ENCODE measurements around the gene DNAH7.

Gene DNAH7

DNA sequence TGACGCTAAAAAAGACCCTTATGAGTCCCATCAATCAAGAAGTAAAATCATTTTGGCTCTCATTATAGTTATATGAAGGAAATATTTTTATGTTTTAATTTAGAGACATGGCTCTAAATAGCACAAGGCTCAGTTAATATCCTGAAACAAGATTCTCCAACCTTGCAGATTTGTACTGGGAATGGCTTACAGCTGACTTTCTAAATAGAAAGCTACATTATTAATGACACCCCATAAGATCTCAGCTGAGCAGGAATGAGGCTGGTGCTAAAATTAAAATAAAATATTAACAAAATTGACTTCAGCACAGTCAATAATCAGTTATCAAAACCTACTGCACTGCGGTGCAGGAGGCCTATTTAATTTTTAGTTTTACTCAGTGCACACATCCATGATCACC is 274.8 kb downstream of the DNAH7 start:
- DNase-seq = no peak

DNA sequence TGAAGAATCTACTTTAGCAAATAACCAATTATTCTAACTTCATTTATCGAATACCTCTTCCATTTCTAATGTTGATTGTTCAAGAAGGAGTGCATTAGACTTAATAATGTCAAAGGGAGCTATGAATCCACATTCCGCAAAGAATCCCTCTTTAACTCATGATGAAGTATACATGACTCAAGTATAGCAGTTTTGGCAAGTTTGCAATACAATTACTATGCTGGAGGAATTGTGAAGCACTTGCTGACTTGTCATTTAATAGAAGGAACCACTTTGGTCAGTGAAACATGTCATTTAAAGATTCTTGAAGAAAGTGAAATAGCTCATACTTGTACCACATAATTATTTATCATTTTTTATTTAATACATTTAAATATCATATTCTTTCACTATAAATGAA is 286.5 kb downstream of the DNAH7 start:
- no peak for DNase-seq

DNA sequence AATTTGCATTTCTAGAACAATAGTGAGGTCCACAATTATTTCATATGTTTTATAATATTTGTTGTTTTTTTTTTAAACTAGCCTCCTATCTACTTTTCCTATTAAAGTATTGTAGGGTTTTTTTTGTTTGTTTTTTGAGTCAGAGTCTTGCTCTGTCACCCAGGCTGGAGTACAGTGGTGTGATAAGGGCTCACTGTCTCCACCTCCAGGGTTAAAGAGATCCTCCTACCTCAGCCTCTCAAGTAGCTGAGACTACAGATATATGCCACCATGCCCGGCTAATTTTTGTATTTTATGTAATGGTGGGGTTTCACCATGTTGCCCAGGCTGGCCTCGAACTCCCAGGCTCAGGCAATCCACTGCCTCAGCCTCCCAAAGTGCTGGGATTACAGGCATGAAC is 289.1 kb downstream of the DNAH7 start:
- DNase-seq = no peak

DNA sequence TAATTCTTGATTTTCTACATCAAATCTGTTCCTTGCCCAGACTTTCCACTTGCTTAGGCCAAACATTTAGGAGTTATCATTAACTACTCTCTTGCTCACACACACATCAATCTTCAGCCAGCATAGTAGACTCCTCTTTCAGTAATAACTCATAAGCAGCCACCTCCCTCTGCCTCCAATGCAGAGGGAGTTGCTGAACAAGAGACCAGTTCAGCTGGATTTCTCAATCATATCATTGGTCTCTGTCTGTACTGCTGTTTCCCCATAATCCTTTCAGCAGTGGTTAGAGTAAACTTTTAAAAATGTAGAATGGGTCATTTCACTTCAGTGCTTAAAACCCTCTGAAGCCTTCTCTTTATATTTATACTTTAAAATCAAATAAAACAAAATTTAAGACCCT is 298.7 kb downstream of the DNAH7 start:
- no peak for DNase-seq

DNA sequence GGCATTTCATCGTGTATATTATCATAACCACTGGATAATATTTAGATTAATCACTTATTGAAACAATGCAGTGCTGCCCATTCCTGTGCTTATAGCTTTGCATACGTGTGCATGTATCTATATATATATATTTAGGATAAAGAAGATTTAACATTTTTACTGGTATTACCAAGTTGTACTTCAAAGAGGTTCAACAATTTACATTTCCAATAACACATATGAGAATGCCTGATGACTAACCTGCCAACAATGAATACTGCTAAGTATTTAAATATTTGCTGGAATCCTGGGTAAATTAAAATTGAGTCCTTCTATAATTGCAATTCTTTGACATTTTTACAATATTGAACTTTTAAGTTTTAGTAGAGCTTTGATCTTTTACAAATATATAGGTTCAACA is 300.2 kb downstream of the DNAH7 start:
- DNase-seq = no peak

DNA sequence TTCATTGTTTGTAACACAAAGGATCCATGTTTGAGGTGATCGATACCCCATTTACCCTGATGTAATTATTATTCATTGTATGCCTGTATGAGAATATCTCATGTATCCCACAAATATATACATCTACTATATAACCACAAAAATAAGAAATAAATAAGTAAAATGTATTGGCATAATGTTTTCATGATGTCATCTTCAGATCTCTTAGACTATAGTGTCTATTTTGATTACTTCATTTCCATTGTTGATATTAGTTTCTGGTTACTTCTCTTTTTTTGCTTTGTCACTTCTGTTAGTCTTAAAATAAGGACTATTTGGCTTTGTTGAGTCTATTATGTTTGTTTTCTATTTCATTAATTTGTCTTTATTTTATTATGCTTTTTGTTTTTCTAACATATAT is 301.9 kb downstream of the DNAH7 start:
- no peak for DNase-seq

DNA sequence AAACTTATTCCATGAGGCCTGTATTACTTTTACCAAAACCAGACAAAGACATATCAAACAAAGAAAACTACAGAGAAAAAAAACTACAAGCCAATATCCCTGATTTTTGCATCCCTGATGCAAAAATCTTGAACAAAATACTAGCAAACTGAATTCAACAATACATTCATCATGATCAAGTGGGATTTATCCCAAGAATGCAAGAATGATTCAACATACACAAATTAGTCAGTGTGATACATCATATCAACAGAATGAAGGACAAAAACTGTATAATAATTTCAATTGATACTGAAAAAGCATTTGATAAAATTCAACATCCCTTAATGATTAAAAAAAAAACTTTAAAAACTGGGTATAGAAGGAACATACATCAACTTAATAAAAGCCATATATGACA is 304.8 kb downstream of the DNAH7 start:
- no peak for DNase-seq

DNA sequence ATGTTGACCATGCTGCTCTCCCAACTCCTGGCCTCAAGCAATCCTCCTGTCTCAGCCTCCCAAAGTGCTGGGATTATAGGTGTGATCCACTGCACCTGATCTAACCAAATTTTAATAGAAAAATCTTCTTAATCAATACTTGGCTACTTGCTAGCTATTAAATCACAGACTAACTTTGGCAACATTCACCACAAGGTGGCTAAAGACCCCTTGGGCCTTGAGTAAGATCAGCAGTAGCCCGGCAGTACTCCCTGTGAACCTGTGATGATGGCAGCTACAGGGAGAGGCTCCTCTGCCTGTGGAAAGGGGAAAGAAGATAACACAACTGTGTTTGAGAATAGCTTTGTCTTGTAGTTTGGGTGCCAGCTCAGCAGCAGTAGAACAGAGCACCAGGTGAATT is 308.8 kb downstream of the DNAH7 start:
- no peak for DNase-seq

DNA sequence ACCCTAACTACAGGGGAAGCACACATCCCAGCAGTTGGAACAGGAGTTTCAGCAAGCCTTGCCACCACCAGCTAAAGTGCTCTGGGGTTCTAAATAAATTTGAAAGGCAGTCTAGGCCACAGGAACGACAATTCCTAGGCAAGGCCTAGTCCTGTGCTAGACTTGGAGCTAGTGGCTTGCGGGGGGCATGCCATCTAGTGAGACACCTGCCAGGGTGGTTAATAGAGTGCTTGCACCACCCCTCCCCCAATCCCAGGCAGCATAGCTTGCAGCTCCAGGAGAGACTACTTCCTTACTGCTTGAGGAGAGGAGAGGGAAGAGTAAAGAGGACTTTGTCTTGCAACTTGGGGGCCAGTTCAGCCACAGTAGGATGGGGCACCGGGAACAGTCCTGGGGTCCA is 309.8 kb downstream of the DNAH7 start:
- DNase-seq = no peak

DNA sequence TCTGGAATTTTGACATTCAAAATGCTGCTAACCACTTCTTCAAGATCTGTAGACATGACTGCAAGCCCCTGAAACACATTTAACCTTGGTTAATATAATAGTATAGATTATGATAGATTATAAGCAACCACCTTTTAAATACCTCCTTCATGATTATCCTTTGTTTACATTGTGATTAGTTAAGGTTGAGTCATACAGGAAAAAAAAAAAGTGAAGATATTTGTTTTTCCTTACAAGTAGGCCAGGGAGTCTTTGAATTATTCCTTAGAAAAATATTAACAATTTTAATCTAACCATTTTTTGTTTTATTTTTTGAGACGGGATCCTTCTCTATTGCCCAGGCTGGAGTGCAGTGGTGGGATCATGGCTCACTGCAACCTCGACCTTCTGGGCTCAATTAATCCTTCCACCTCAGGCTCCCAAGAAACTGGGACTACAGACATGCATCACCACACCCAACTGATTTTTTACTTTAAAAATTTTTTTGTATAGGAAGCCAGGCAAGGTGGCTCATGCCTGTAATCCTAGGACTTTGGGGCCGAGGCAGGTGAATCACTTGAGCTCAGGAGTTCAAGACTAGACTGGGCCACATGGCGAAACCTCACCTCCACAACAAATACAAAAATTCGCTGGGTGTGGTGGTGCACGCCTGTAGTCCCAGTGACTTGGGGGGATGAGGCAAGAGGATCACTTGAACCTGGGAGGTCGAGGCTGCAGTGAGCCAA is 312.3 kb downstream of the DNAH7 start:
- no peak for DNase-seq

DNA sequence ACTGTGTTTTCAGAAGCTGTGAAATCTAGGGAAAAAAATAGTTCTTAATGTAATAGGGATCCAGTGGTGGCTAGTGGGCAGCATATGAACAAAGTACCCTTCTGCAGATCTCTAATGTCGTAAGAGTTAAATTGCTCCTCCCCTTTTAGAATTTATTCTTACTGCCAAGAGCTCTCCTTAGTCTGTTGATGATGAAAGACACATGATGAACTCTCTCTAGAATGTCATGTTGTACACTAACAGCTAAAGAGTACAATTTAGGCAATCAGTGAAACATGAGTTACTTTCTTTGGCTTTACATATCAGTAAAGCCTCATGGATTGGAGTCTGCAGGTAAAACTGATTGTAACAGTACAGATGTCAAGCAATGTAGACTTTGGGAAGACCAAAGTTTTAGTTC is 327.4 kb downstream of the DNAH7 start:
- DNase-seq = no peak

DNA sequence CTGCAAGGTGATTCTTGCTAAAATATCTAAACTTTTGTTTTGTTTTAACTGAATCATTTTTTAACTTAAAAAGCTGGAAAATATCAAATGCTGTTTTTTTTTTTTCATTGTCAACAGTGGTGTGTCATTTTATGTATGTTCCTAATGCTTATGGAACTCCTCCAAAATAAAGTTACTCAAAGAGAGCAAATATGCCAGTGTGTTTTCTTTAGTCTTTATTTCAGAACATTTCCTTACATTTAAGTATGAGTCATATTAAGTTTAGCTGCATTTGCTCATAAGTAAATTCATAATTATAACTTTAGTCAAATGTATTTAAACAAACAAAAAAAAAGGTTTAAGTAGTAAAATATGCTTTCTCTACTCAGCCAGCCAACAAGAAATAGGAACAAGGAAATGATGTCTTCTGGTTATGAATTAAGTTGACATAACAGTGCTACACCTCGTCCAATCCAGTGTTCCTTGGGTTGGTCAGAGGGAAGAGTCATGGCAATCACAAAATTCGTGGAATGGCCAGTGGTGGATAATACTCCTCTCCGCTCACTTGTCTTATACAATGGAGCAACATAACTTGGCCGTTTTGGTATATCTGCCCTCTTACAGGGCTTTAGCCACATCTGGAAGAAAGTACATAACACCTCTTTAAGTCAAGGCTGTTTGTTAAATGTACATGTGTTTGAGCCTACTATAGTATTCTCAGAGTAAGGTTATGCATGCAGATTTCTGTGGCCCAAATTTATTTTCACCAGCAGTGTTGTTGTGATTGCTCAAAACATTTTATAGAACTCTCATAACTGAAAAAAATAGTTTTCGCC is 330.9 kb downstream of the DNAH7 start:
- no peak for DNase-seq

DNA sequence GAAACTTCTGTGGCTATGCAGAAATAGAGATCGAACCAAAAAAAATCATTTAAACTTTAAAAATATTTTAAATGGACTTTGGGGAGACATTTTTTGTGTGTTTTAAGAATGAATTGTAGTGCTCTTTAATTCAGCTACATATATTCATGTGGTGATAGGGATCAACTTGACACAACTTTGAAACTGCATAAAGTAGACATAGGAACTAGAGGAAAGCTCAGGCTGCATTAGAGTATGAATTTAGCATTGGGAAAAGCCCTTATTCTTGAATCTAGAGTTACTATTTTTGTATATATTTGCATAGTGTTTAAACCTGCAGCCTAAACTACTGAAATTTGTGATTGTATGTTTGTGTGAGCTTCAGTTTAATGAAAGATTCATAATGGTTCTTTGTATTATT is 333.3 kb downstream of the DNAH7 start:
- DNase-seq = no peak

DNA sequence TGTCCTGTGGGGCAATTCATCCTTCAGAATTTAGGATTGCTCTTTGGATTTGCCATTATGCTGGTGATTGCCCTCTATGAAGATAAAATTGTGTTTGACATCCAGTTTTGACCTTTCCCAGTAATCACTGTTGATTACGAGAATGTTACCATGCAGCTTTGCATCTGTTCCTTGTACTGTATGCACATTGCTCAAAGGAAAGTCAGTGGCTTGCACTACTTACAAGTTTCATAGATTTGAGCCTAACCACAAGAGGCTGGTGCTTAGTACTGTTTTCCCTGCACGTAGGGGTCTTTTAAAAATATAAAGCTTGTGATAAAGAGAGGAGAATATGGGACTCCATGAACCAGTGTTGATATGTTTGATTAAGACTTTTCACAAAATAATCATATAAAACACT is 333.7 kb downstream of the DNAH7 start:
- no peak for DNase-seq

DNA sequence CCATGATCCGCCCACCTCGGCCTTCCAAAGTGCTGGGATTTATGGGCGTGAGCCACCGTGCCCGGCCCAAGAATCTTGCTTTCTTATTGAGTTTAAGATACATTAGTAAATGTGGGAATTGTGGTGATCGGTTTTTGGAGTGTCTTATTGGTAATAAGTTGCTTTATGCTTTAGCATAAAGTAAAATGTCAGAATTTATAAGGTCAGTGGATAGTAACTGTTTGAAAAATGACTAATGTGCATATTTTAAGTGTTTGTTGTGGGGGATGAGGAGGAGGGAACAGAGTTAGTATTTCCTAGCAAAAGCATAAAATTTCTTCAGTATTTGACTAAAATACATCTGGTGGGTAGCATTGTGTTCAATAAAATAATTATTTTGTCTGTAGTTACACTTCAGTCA is 334.2 kb downstream of the DNAH7 start:
- DNase-seq = no peak

DNA sequence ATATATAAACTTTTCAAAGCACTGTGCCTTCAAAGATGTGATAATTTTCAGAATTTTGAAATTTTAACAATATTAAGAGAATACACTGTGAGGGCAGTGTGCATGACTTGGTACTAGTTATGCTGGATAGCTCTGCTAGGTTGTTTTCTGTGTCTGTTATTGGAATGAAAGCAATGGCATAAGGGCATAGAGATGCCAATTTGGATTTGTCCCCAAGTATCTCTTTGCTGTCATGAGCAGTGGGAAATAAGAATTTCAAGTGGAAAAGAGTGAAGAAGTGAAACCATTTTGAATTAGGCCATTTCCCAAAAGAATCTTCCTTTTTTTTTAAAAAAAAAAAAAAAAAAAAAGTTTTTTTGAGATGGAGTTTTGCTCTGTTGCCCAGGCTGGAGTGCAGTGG is 334.8 kb downstream of the DNAH7 start:
- no peak for DNase-seq

DNA sequence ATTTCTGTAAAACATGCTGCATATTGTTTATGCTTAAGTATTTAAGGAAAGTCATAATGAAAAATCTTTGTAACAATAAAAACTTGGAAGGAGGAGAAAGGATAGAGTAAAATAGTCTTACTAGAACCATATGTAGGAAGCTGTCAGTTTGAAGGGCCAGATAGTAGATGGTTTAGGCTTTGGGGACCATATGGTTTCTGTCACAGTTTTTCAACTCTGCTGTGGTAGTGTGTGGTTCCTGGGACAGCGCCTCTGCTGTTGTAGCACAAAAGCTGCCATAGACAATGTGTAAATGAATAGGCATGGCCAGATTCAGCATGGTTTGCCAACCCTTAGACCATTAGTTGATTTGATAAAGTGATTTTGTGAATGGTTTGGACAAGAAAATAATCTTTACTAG is 336.1 kb downstream of the DNAH7 start:
- DNase-seq = no peak

DNA sequence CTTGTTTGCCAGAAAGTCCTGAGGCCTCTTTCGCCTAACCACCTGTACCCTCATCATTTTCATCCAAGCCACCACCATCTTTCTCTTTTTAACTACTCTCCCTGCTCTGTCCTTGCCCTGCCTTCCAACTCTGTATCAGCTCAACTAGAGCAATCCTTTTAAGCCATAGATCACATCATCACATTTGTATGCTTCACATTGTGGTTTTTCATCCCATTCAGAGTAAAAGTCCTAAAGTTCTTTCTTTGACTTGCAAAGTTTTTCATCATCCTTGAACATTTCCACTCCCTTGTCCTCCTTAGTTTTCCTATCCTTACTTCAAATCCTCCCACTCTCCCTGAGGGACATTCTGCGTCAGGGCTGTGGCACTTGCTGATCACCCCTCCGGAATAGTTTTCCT is 337.7 kb downstream of the DNAH7 start:
- DNase-seq = no peak

DNA sequence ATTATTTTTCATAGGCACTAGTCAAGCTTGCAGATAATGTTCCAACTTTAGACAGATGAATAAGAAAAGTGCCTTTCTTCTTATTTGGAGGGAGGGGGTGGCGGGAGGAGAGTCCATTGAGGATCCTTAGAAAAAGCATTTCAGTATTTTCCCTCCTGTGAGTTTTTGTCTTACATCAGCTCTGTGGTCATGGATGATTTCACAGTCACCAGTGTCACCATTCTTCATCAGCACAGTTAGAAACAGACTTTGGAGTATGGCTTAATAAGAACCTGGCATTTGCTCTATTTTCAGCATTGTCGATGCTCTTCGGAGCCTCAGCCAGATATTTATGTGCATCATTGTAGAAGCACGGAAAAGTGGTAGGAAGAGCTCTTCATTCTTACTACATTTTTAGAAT is 341.5 kb downstream of the DNAH7 start:
- no peak for DNase-seq

DNA sequence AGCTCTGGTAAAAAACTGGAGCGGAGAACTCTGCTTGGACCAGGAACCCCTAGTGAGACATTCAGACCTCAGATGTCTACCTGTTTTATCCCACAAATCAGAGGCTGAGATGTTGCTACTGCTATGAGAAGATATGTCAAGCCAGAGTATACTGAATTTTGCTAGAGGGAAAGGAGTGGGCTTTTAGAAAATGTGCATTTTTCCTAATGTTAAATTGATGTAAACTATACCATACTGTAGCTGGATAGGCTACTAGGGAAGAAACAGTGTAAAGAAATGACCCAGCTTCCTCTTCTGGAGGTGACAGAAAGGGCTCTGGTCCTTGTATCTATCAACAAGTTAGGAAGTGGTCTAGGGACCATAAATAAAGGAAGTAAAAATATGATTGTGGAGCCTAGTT is 346.6 kb downstream of the DNAH7 start:
- no peak for DNase-seq

DNA sequence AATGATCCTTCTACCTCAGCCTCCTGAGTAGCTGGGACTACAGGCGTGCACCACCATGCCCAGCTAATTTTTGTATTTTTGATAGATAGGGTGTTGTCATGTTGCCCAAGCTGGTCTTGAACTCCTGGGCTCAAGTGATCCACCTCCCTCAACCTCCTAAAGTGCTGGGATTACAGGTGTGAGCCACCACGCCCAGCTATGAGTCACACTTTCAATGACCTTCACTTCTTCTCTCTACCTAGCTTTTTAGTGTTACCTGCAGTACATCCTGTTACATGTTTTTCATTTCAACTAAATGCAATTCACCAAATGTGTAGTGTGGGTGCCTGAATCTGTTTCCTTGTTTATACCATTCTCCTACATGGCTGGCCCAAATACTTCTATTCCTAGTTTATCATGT is 347.6 kb downstream of the DNAH7 start:
- no peak for DNase-seq

DNA sequence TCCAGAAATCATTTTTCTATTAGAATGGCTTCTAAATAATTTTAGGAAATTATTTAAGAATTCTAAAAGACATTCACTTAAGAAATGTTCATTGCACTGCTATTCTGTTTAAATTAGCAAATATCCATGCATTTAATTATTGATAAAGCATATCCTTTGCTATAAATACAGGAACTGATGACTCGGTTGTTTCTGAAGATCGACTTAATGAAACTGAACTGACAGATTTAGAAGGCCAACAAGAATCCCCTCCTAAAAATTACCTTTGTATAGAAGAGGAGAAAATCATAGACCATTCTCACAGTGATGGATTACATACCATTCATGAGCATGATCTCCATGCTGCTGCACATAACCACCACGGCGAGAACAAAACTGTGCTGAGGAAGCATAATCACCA is 352.2 kb downstream of the DNAH7 start:
- no peak for DNase-seq

DNA sequence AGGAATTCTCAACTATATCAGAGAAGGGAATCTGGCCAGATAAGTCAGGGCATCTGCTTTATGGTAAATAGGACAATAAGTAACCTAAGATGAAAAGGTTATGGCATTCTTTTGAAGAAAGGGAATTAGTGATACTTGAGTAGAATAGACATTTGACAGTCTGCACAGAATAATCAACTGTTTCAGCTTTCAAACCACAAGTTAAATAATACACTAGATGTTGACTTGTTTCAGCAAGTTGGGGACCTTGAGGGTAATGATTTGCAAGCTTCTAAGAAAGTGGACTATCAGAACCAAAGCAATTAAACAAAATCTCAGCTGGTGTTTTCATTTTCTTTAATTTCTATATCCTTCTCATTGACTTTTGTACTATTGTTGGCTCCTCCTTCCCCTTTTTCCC is 357.2 kb downstream of the DNAH7 start:
- DNase-seq = no peak

DNA sequence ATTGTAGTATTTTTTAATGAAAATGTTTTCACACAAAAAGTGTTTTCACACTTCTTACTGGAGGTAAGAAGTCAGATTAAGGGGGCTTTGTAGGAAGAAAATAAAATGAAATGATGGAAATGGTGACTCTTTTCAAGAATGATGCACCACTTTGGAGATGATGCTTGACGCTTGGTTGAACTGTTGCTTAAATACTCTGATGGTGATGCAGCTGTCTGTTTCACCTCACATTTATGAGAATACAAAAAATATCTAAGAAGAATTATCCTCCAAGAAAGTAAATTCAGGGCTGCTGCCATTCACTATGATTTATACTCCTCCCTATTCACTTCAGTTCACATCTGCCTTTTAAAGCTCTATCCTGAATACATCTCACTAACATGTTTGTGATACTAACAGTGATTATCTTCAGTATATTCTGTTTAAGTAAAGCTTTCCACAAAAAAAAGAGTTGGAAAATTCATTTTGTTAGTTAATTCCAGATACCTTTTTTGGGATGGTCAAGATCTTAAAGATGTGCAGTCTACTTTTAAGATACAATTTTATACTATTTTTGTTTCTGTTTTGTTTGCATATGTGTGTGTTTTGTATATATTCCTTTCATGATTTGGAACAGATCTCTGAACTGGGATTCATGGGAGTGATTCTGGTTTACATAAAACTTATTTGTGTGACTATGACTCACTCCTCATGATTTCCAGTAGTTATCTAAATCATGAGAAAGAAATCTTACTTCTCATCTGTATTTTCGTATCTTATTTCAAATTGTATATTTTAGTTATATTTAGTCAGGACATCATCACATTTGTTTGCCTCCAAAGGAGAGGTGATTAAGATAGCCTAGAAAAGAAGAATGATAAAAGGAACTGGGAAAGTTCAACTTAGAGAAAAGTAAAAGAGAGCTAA is 358.5 kb downstream of the DNAH7 start:
- DNase-seq = no peak

Data from NCI-H1105 (cell line).